GM23248 (cell line): ENCODE results near the gene SPATA46. TPM values are rescaled to one million over a fixed set of nuclear protein-coding genes. Genes with fewer than 3 reads are reported as not detected.

ENCODE experiments used
- DNase-seq: peaks from one replicate; pipeline ENCODE4 v3.0.0-alpha.2; 2015
- H2AFZ ChIP-seq: fragments of 200-600 bp; sonication (generic); 2 replicates; pipeline ENCODE4 v1.6.1; 2016; ENCODE audit warnings: antibody characterized with exemption
- H3F3A ChIP-seq: fragments of 200-600 bp; sonication (generic); 2 replicates; pipeline ENCODE4 v1.6.1; 2016; ENCODE audit warnings: mild to moderate bottlenecking, antibody characterized with exemption, mixed run types; ENCODE audit not compliant: insufficient read depth
- H3K27ac ChIP-seq: fragments of 200-600 bp; sonication (generic); 2 replicates; pipeline ENCODE4 v1.5.1; 2016; ENCODE audit warnings: mild to moderate bottlenecking
- H3K27me3 ChIP-seq: fragments of 200-600 bp; sonication (generic); replicated peaks from 2 replicates; pipeline ENCODE4 v1.6.1; 2016; ENCODE audit warnings: mild to moderate bottlenecking; ENCODE audit not compliant: insufficient read depth
- H3K36me3 ChIP-seq: fragments of 200-600 bp; sonication (generic); 2 replicates; pipeline ENCODE4 v1.6.1; 2016; ENCODE audit warnings: low read depth, mild to moderate bottlenecking
- H3K4me1 ChIP-seq: fragments of 200-600 bp; sonication (generic); 2 replicates; pipeline ENCODE4 v1.6.1; 2016; ENCODE audit warnings: mild to moderate bottlenecking; ENCODE audit not compliant: insufficient read depth
- H3K4me2 ChIP-seq: fragments of 200-600 bp; sonication (generic); one replicate; pipeline ENCODE4 v1.6.1; 2016; ENCODE audit warnings: mild to moderate bottlenecking; ENCODE audit not compliant: unreplicated experiment
- H3K4me3 ChIP-seq: fragments of 200-600 bp; sonication (generic); 2 replicates; pipeline ENCODE4 v1.5.1; 2016; ENCODE audit warnings: mild to moderate bottlenecking
- H3K79me2 ChIP-seq: fragments of 200-600 bp; sonication (generic); 2 replicates; pipeline ENCODE4 v1.6.1; 2016; ENCODE audit warnings: mild to moderate bottlenecking; ENCODE audit not compliant: insufficient read depth
- H3K9ac ChIP-seq: fragments of 200-600 bp; sonication (generic); 2 replicates; pipeline ENCODE4 v1.6.1; 2016; ENCODE audit warnings: mild to moderate bottlenecking
- H3K9me2 ChIP-seq: fragments of 200-600 bp; sonication (generic); 2 replicates; pipeline ENCODE4 v1.6.1; 2016; ENCODE audit warnings: mixed run types, mild to moderate bottlenecking, moderate library complexity; ENCODE audit not compliant: insufficient read depth
- H3K9me3 ChIP-seq: fragments of 200-600 bp; sonication (generic); one replicate; pipeline ENCODE4 v1.6.1; 2017; ENCODE audit warnings: low read depth
- H4K20me1 ChIP-seq: fragments of 200-600 bp; sonication (generic); 2 replicates; pipeline ENCODE4 v1.6.0; 2016; ENCODE audit not compliant: insufficient read depth
- EZH2 ChIP-seq: fragments of 200-600 bp; sonication (generic); IDR thresholded peaks from 2 replicates; pipeline ENCODE4 v1.6.1; 2018; ENCODE audit warnings: antibody characterized with exemption, mild to moderate bottlenecking; ENCODE audit not compliant: insufficient read depth, poor library complexity, severe bottlenecking
- EZH2phosphoT487 ChIP-seq: fragments of 200-600 bp; sonication (generic); IDR thresholded peaks from 2 replicates; pipeline ENCODE4 v1.6.1; 2018; ENCODE audit warnings: antibody characterized with exemption, moderate library complexity, mild to moderate bottlenecking, low read depth; ENCODE audit not compliant: insufficient read depth
- WGBS, 2 experiments: methylation state at CpG; one replicate each; pipeline ENCODE4 v1.1.6; 2015 to 2017; ENCODE audit warnings: low lambda C conversion rate in 2 of 2, low coverage in 1 of 2; ENCODE audit errors: missing lambda C conversion rate in 2 of 2; 5-methylcytosine and 5-hydroxymethylcytosine counted together
- in situ Hi-C: fragments of 300-500 bp; cut with MboI; formaldehyde crosslinking; loops from 2 replicates; pipeline ENCODE4 v1.15.0; 2020
- polyA plus RNA-seq: library from polyadenylated mRNA; unstranded; fragments of >200 nt; fragmentation: Nextera tagmentation; extraction: Ambion mirVana; gene quantifications from 2 replicates; pipeline ENCODE4 v1.2.1, GENCODE V29; 2016
- total RNA-seq: library from RNA; depleted of rRNA; stranded (reverse); fragments of >200 nt; shearing (Covaris generic); gene quantifications from 2 replicates; pipeline ENCODE4 v1.2.3, GENCODE V29; 2014

The SPATA46 gene
- total and polyA plus RNA-seq, 2 experiments from 2014 or later = not detected

- no peak overlapping the region for H3K4me2 ChIP-seq
- no peak overlapping the region for H2AFZ ChIP-seq
- H3K9ac ChIP-seq = no peak overlapping the region
- TF ChIP-seq EZH2 = no peak
- no peak for TF ChIP-seq EZH2phosphoT487
- H3F3A ChIP-seq = no peaks in the 10 kb centered on the region
- DNase-seq = no peak
- H3K4me1 ChIP-seq = no peaks in the 10 kb centered on the region
- no peaks in the 10 kb centered on the region for H3K9me2 ChIP-seq
- 65% methylated on average over 1 of the region's 1 CpG for WGBS, 2 experiments
- no peaks in the 10 kb centered on the region for H4K20me1 ChIP-seq
- no peaks in the 10 kb centered on the region for H3K27me3 ChIP-seq
- no peak overlapping the region for H3K27ac ChIP-seq
- H3K36me3 ChIP-seq = no peaks in the 10 kb centered on the region
- in situ Hi-C loops = loop anchor here (25.0 kb wide), 1 partner anchor 439 kb away; no protein-coding TSS in a partner anchor
- H3K79me2 ChIP-seq = no peaks in the 10 kb centered on the region
- H3K4me3 ChIP-seq = no peak overlapping the region
- no peaks in the 10 kb centered on the region for H3K9me3 ChIP-seq
Observed at GRCh38 chr1:162373072-162373427, 3.6 kb downstream of the SPATA46 start.

- no peak overlapping the region for H3K4me2 ChIP-seq
- TF ChIP-seq EZH2 (no peak), EZH2phosphoT487 (no peak)
- H3K36me3 ChIP-seq = no peaks in the 10 kb centered on the region
- DNase-seq = no peak
- no peaks in the 10 kb centered on the region for H3K9me3 ChIP-seq
- 72 to 76% methylated on average over 13 of the region's 13 CpGs for WGBS, 2 experiments
- no peaks in the 10 kb centered on the region for H3F3A ChIP-seq
- H3K79me2 ChIP-seq = no peaks in the 10 kb centered on the region
- no peaks in the 10 kb centered on the region for H3K27me3 ChIP-seq
- no peaks in the 10 kb centered on the region for H4K20me1 ChIP-seq
- no peak overlapping the region for H3K9ac ChIP-seq
- H2AFZ ChIP-seq = no peak overlapping the region
- no peak overlapping the region for H3K4me3 ChIP-seq
- H3K9me2 ChIP-seq = no peaks in the 10 kb centered on the region
- H3K27ac ChIP-seq = no peak overlapping the region
- in situ Hi-C loops = loop anchor here (25.0 kb wide), 1 partner anchor 440 kb away; no protein-coding TSS in a partner anchor
- no peaks in the 10 kb centered on the region for H3K4me1 ChIP-seq
Observed at GRCh38 chr1:162372159-162373071, 4.2 kb downstream of the SPATA46 start.

GRCh38 chr1:162371611-162372010, 5.0 kb downstream of the SPATA46 start:
- TF ChIP-seq EZH2phosphoT487 (no peak), EZH2 (no peak)

DNA sequence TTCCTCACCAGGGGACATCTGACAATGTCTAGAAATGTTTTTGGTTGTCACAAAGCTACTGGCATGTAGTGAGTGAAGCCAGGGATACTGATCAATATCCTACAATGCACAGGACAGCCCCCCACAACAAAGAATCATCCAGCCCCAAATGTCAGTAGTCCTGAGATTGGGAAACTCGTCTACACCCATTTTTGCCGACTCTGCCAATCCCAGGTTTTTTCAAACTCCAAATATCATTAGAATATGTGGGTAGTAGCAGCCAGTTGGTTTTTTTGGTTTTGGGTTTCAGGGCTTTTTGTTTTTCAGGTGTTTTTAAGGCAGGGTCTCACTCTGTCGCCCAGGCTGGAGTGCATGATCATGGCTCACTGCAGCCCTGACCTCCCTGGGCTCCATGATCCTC, 5.9 kb downstream of the SPATA46 start:
- Histone ChIP-seq H3K9me2 (no peaks in the 10 kb centered on the region), H3K36me3 (no peaks in the 10 kb centered on the region), H4K20me1 (no peaks in the 10 kb centered on the region), H3K4me2 (no peak overlapping the region), H2AFZ (no peak overlapping the region), H3K79me2 (no peaks in the 10 kb centered on the region), H3K9me3 (no peaks in the 10 kb centered on the region), H3K9ac (no peak overlapping the region), H3K27ac (no peak overlapping the region), H3K27me3 (no peaks in the 10 kb centered on the region), H3K4me3 (no peak overlapping the region), H3F3A (no peaks in the 10 kb centered on the region), H3K4me1 (no peaks in the 10 kb centered on the region)
- 79 to 81% methylated on average over 3 of the region's 3 CpGs for WGBS, 2 experiments
- TF ChIP-seq EZH2phosphoT487 = no peak
- no peak for TF ChIP-seq EZH2
- in situ Hi-C loops = loop anchor here (25.0 kb wide), 1 partner anchor 442 kb away; no protein-coding TSS in a partner anchor
- DNase-seq = no peak

More at GRCh38 chr1:162371611-162372010, 5.0 kb downstream of the SPATA46 start:
- DNase-seq = peak; percentile 33
- Histone ChIP-seq H3K79me2 (no peaks in the 10 kb centered on the region), H2AFZ (no peak overlapping the region), H3F3A (no peaks in the 10 kb centered on the region), H3K27ac (no peak overlapping the region), H3K36me3 (no peaks in the 10 kb centered on the region), H3K4me2 (no peak overlapping the region), H3K4me1 (no peaks in the 10 kb centered on the region), H3K9ac (no peak overlapping the region), H3K9me3 (no peaks in the 10 kb centered on the region), H4K20me1 (no peaks in the 10 kb centered on the region), H3K27me3 (no peaks in the 10 kb centered on the region), H3K4me3 (no peak overlapping the region), H3K9me2 (no peaks in the 10 kb centered on the region)
- WGBS, 2 experiments = 86 to 91% methylated on average over 6 of the region's 6 CpGs
- in situ Hi-C loops = loop anchor here (25.0 kb wide), 1 partner anchor 441 kb away; no protein-coding TSS in a partner anchor
